Measurements from ENCODE around the gene ZSCAN5C. TPM values are rescaled to one million over a fixed set of nuclear protein-coding genes. Genes with fewer than 3 reads are reported as not detected.
"Not testable (repeated sequence)": the region's sequence is repeated elsewhere in the genome, so short reads cannot be mapped to it uniquely, and the experiment has no call there.

ZSCAN5C gene
- total RNA-seq, 4 donors from 2014 or later = not detected

DNA sequence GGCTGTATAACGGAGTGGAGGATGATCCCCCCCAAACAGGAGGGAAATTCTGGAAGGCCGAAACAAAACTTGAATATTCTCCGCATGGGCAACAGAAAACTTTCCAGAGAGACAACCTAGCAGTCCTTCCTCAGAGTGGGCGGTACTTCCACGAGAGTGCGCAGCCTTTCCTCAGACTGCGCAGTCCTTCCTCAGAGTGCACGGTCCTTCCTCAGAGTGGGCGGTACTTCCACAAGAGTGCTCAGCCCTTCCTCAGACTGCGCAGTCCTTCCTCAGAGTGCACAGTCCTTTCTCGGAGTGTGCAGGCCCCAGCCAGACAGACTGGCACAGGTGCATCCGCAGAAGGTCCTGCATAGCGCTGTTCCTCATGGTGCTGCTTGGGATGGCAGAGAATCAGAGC lies 39.0 kb upstream of the ZSCAN5C start:
- H3K27me3 ChIP-seq = no peaks in the 10 kb centered on the region
- no peak for DNase-seq
- H3K36me3 ChIP-seq = peaks cover 0 to 16% (median 0%) of the 10 kb centered on the region in 3 donors
- no peak overlapping the region for H3K27ac ChIP-seq
- no peaks in the 10 kb centered on the region for H3K9me3 ChIP-seq
- no peak overlapping the region for H3K4me3 ChIP-seq
- TF ChIP-seq, protein P1, sequence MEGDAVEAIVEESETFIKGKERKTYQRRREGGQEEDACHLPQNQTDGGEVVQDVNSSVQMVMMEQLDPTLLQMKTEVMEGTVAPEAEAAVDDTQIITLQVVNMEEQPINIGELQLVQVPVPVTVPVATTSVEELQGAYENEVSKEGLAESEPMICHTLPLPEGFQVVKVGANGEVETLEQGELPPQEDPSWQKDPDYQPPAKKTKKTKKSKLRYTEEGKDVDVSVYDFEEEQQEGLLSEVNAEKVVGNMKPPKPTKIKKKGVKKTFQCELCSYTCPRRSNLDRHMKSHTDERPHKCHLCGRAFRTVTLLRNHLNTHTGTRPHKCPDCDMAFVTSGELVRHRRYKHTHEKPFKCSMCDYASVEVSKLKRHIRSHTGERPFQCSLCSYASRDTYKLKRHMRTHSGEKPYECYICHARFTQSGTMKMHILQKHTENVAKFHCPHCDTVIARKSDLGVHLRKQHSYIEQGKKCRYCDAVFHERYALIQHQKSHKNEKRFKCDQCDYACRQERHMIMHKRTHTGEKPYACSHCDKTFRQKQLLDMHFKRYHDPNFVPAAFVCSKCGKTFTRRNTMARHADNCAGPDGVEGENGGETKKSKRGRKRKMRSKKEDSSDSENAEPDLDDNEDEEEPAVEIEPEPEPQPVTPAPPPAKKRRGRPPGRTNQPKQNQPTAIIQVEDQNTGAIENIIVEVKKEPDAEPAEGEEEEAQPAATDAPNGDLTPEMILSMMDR (IDR thresholded peaks at IDR 0.05) = no peak
- no peak for TF ChIP-seq POLR2A (IDR thresholded peaks at IDR 0.05)
- H3K4me1 ChIP-seq = no peaks in the 10 kb centered on the region

DNA sequence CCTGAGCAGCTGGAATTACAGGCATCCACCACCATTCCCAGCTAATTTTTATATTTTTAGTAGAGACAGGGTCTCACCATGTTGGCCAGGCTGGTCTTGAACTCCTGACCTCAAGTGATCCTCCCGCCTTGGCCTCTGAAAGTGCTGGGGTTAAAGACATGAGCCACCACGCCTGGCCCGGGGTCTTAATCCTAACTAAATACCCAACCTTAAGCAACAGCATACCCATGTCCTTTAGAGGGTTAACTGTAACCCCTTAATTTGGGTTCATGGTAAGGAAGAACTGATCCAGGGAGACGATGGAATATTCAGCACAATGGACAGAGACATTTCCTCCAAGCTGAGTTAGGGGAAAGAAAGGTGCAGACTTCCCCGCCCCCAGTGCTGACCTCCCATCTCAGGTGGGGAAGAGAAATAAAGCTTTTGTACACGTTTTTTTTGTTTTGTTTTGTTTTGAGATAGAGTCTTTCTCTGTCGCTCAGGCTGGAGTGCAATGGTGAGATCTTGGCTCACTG lies 35.0 kb upstream of the ZSCAN5C start:
- DNase-seq = no peak
- Histone ChIP-seq H3K27me3 (no peaks in the 10 kb centered on the region), H3K36me3 (no peaks in the 10 kb centered on the region), H3K27ac (no peak overlapping the region), H3K4me3 (no peak overlapping the region), H3K9me3 (no peaks in the 10 kb centered on the region), H3K4me1 (no peaks in the 10 kb centered on the region)
- TF ChIP-seq POLR2A (IDR thresholded peaks at IDR 0.05) = no peak
- TF ChIP-seq, protein P1 (IDR thresholded peaks at IDR 0.05) = no peak

DNA sequence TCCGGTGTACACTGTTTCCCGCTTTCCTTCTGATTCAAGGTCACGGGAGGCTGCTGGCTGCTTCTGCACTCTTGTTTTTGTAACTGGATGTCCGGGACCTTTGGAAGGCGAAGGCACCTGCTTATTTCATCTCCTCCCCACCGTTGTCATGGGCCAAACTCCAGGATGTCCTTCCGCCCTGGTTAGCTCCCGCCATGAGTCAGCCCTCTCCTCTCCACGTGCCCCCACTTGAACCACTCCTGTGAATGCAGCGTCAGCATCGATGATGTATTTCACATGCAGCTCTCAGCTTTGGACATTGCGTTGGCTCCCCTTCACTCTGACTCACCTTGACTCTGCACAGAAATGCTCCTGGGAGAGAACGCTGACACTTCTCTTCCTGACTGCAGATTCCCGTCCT lies 31.8 kb upstream of the ZSCAN5C start:
- Histone ChIP-seq H3K9me3 (no peaks in the 10 kb centered on the region), H3K27ac (no peak overlapping the region), H3K36me3 (no peaks in the 10 kb centered on the region), H3K4me3 (no peak overlapping the region), H3K4me1 (no peaks in the 10 kb centered on the region), H3K27me3 (no peaks in the 10 kb centered on the region)
- no peak for TF ChIP-seq POLR2A (IDR thresholded peaks at IDR 0.05)
- TF ChIP-seq, protein P1 (IDR thresholded peaks at IDR 0.05) = no peak
- peak in 2 of 3 donors; percentile 63 to 80 for DNase-seq

DNA sequence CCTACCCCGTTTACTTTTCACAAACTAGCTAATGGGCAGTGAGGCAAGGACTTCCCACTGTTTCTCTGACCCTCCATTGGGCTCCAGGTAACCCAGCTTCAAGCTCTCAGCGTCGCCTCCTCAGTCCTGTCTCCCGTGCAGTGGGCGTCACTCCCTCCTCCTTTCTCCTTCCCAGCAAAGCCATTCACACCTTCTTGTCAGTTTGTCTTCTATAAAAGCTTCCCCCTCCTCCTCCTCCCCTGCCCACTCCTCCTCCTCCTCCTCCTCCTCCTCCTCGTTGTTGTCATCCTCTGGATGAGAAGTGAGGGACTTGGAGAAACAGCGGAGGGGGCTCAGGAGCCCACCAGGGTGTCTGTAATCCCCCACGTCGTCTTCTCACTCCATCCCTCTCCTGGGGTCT lies 28.0 kb upstream of the ZSCAN5C start:
- no peaks in the 10 kb centered on the region for H3K9me3 ChIP-seq
- no peaks in the 10 kb centered on the region for H3K27me3 ChIP-seq
- no peak overlapping the region for H3K27ac ChIP-seq
- H3K36me3 ChIP-seq = no peaks in the 10 kb centered on the region
- no peaks in the 10 kb centered on the region for H3K4me1 ChIP-seq
- no peak for TF ChIP-seq POLR2A (IDR thresholded peaks at IDR 0.05)
- TF ChIP-seq, protein P1 (IDR thresholded peaks at IDR 0.05) = no peak
- DNase-seq = no peak
- no peak overlapping the region for H3K4me3 ChIP-seq

DNA sequence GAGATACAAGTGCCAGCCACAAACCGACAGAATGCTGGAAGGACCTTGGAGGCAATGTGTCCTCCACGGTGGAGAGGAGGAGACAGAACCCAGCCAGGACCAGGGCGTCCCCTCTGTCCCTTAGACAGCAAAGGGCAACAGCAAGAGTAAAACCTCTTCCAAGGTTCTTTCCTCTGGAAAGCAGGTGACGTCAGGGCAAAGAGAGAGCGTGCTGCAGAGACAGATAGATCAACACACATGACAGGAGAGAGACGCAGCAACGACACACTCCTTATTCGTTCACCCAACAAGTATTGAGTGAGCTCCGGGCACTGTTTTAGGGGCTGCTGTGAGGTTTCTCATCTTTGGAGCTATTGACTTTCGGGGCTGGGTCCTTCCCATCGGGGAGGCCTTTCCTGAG lies 27.5 kb upstream of the ZSCAN5C start:
- Histone ChIP-seq H3K27me3 (no peaks in the 10 kb centered on the region), H3K4me1 (no peaks in the 10 kb centered on the region), H3K4me3 (no peak overlapping the region), H3K9me3 (no peaks in the 10 kb centered on the region), H3K36me3 (no peaks in the 10 kb centered on the region), H3K27ac (no peak overlapping the region)
- TF ChIP-seq, protein P1 (IDR thresholded peaks at IDR 0.05) = no peak
- DNase-seq = no peak

DNA sequence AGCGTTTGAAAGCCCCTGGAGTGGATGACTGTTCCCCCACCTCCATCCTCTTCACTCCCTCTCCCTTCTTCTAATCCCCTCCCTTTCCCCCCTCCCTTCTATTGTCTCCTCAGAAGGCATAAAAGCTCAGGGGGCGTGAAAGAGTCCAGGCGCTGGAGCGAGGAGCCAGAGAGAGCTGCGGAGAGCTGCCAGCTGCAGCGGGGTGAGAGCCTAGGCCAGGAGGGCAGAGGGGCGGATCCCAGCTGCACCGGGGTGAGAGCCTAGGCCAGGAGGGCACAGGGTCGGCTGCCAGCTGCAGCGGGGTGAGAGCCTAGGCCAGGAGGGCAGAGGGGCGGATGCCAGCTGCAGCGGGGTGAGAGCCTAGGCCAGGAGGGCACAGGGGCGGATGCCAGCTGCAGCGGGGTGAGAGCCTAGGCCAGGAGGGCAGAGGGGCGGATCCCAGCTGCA lies 26.2 kb upstream of the ZSCAN5C start, which contains the start of gene GALP:
GALP (plus strand) TSS at position 148 of the 447 bp plus-strand sequence. CDS start 1,101 bp downstream, outside the sequence.
- not testable (repeated sequence) for H3K27me3 ChIP-seq, H3K27ac ChIP-seq, H3K36me3 ChIP-seq, H3K4me3 ChIP-seq, H3K4me1 ChIP-seq, DNase-seq, H3K9me3 ChIP-seq

DNA sequence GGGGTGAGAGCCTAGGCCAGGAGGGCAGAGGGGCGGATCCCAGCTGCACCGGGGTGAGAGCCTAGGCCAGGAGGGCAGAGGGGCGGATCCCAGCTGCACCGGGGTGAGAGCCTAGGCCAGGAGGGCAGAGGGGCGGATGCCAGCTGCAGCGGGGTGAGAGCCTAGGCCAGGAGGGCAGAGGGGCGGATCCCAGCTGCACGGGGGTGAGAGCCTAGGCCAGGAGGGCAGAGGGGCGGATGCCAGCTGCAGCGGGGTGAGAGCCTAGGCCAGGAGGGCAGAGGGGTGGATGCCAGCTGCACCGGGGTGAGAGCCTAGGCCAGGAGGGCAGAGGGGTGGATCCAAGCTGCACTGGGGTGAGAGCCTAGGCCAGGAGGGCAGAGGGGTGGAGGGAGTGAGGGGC lies 25.8 kb upstream of the ZSCAN5C start:
- not testable (repeated sequence) for H3K9me3 ChIP-seq, H3K36me3 ChIP-seq, H3K27me3 ChIP-seq, H3K4me1 ChIP-seq, H3K27ac ChIP-seq, DNase-seq, H3K4me3 ChIP-seq

Data from Peyer's patch (tissue), 4 donors.